HepG2 (cell line): Measurements from ENCODE around the gene LMCD1. TPM values are rescaled to one million over a fixed set of nuclear protein-coding genes. Genes with fewer than 3 reads are reported as not detected.

Experiments used
- ATAC-seq: fragments of 200-7000 bp; cut with Tn5 transposase; 3 replicates; pipeline ENCODE4 v1.9.1; 2020; ENCODE audit warnings: mild to moderate bottlenecking, moderate library complexity
- BruUV-seq: library from RNA; stranded (reverse); fragments of 400-500 nt; replicated peaks from 2 replicates; lab custom pipeline; 2021; lab: Mats Ljungman, UMichigan
- CTCF ChIA-PET: fragments of 300-600 bp; formaldehyde crosslinking; extraction: SDS; loops from one replicate; lab custom pipeline; 2021; ENCODE audit warnings: low total read pairs, inconsistent platforms, low intra/inter-chr PET ratio; lab: Yijun Ruan, JAX
- POLR2A ChIA-PET: fragments of 350-600 bp; sonication (Branson Sonifier 250); formaldehyde crosslinking; loops from one replicate; lab custom pipeline; 2020; ENCODE audit warnings: antibody characterized with exemption, inconsistent platforms; lab: Yijun Ruan, JAX
- DNase-seq: peaks from one replicate; pipeline ENCODE4 v3.0.0-alpha.2; 2015; ENCODE audit warnings: low spot score
- FAIRE-seq: peaks from 3 replicates; lab custom pipeline; 2011; peaks lifted over from hg19 to GRCh38; lab: Jason Lieb, UNC
- H2AFZ ChIP-seq: one replicate; pipeline ENCODE4 v1.6.1; 2011; ENCODE audit warnings: low read length, inconsistent platforms
- H3K27ac ChIP-seq: fragments of 300-600 bp; 3 replicates; pipeline ENCODE4 v1.8.0; 2011; ENCODE audit warnings: mixed run types, mild to moderate bottlenecking, mixed read lengths, low read length, inconsistent platforms; ENCODE audit not compliant: insufficient read depth; ENCODE audit errors: extremely low read length
- H3K27me3 ChIP-seq, 2 experiments: fragments of 200-600 bp in 1 of 2; 2 replicates in 1 of 2; 3 replicates in 1 of 2; pipeline versions ENCODE4 v1.6.0 to v1.8.0; 2011; ENCODE audit warnings: low read length in 2 of 2, mild to moderate bottlenecking in 2 of 2, moderate library complexity in 2 of 2, inconsistent platforms in 1 of 2; ENCODE audit not compliant: insufficient read depth in 2 of 2, control insufficient read depth in 1 of 2
- H3K36me3 ChIP-seq, 2 experiments: fragments of 200-600 bp in 1 of 2; replicated peaks in 1 of 2; 2 replicates in 1 of 2; 3 replicates in 1 of 2; pipeline versions ENCODE4 v1.5.1 to v1.8.0; 2011; ENCODE audit warnings: low read length in 2 of 2, inconsistent platforms in 1 of 2; ENCODE audit not compliant: insufficient read depth in 2 of 2, control insufficient read depth in 1 of 2
- H3K4me1 ChIP-seq: 2 replicates; pipeline ENCODE4 v1.5.1; 2012; ENCODE audit warnings: low read length, inconsistent platforms; ENCODE audit not compliant: insufficient read depth
- H3K4me2 ChIP-seq: 2 replicates; pipeline ENCODE4 v1.6.0; 2011; ENCODE audit warnings: low read depth, low read length, inconsistent platforms
- H3K4me3 ChIP-seq, 3 experiments: fragments of 200-600 bp in 1 of 3; sonication (generic), shearing (Covaris generic) in 1 of 3; replicated peaks in 1 of 3; 2 replicates each; pipeline ENCODE4 v1.5.1; 2011 to 2016; ENCODE audit warnings: low read length in 3 of 3, inconsistent platforms in 2 of 3, low read depth in 2 of 3, mild to moderate bottlenecking in 2 of 3, control low read depth in 1 of 3, mixed read lengths in 1 of 3; ENCODE audit not compliant: insufficient read depth in 1 of 3
- H3K79me2 ChIP-seq: one replicate; pipeline ENCODE4 v1.6.1; 2011; ENCODE audit warnings: low read length, inconsistent platforms; ENCODE audit not compliant: insufficient read depth
- H3K9ac ChIP-seq: 2 replicates; pipeline ENCODE4 v1.6.0; 2011; ENCODE audit warnings: mild to moderate bottlenecking, low read depth, low read length, inconsistent platforms; ENCODE audit not compliant: insufficient read depth
- H3K9me3 ChIP-seq: 2 replicates; pipeline ENCODE4 v1.5.1; 2012; ENCODE audit warnings: mild to moderate bottlenecking, low read length
- H4K20me1 ChIP-seq: 2 replicates; pipeline ENCODE4 v1.6.0; 2011; ENCODE audit warnings: inconsistent platforms, mild to moderate bottlenecking, low read length, moderate library complexity; ENCODE audit not compliant: insufficient read depth
- MZF1 ChIP-seq: sonication (generic); formaldehyde crosslinking; IDR thresholded peaks from 2 replicates; pipeline ENCODE4 v1.8.1; 2023; ENCODE audit warnings: mild to moderate bottlenecking, missing genetic modification reagents, borderline replicate concordance
- PHF5A ChIP-seq: IDR thresholded peaks from one replicate; pipeline ENCODE4 v1.6.1; 2018; ENCODE audit warnings: low read depth, missing genetic modification reagents; ENCODE audit not compliant: unreplicated experiment
- REXO4 ChIP-seq: sonication (generic); formaldehyde crosslinking; IDR thresholded peaks from 2 replicates; pipeline ENCODE4 v1.8.0; 2022; ENCODE audit warnings: missing genetic modification reagents, mild to moderate bottlenecking, borderline replicate concordance
- SRF ChIP-seq: IDR thresholded peaks from 2 replicates; pipeline ENCODE4 v1.6.1; 2011; ENCODE audit warnings: mild to moderate bottlenecking, low read depth, low read length, moderate library complexity
- TRIM24 ChIP-seq: sonication (generic); formaldehyde crosslinking; IDR thresholded peaks from 2 replicates; pipeline ENCODE4 v1.8.0; 2022; ENCODE audit warnings: mild to moderate bottlenecking, missing genetic modification reagents
- ZC3H13 ChIP-seq: sonication (generic); formaldehyde crosslinking; IDR thresholded peaks from 2 replicates; pipeline ENCODE4 v1.8.1; 2023; ENCODE audit warnings: mild to moderate bottlenecking, missing genetic modification reagents, moderate library complexity
- ZNF674 ChIP-seq: sonication (generic); formaldehyde crosslinking; IDR thresholded peaks from 2 replicates; pipeline ENCODE4 v1.5.0; 2020; ENCODE audit warnings: low read depth, mild to moderate bottlenecking, missing genetic modification reagents
- ZNF761 ChIP-seq: sonication (generic); formaldehyde crosslinking; conservative IDR thresholded peaks from 2 replicates; pipeline ENCODE4 v1.4.0; 2020; ENCODE audit warnings: mild to moderate bottlenecking, missing genetic modification reagents
- ZSCAN29 ChIP-seq: sonication (generic); formaldehyde crosslinking; conservative IDR thresholded peaks from 2 replicates; pipeline ENCODE4 v1.4.0; 2020; ENCODE audit warnings: mild to moderate bottlenecking, missing genetic modification reagents
- WGBS: methylation state at CpG from one replicate; pipeline ENCODE4 v1.1.6; 2017; ENCODE audit warnings: low lambda C conversion rate; 5-methylcytosine and 5-hydroxymethylcytosine counted together
- in situ Hi-C: cut with HindIII; loops from 2 replicates; pipeline ENCODE4 v1.10.0; 2017; ENCODE audit warnings: low pct_unique_long_range_greater_than_20kb; ENCODE audit not compliant: extremely low pct_ligation_motif_present
- intact Hi-C: fragments of 100-400 bp; cut with micrococcal nuclease; formaldehyde crosslinking; loops from one replicate; pipeline ENCODE4 v1.10.0; 2022; ENCODE audit not compliant: unreplicated experiment
- polyA plus RNA-seq, 8 experiments: library from polyadenylated mRNA; depleted of rRNA in 3 of 8; stranded (reverse) in 7 of 8; unstranded in 1 of 8; fragments of >200 nt; fragmentation: Illumina TruSeq in 4 of 8; extraction: Trizol in 4 of 8; gene quantifications; 2 replicates each; pipeline versions ENCODE4 v1.2.1 to v1.2.3, GENCODE V29; 2011 to 2016; ENCODE audit warnings: low read depth in 4 of 8, missing spikeins in 1 of 8, mixed read lengths in 1 of 8; ENCODE audit not compliant: insufficient read depth in 1 of 8
- total RNA-seq, 5 experiments: library from RNA; depleted of rRNA; stranded (reverse); fragments of >200 nt; fragmentation: Illumina TruSeq; extraction: Trizol; gene quantifications; 2 replicates each; pipeline ENCODE4 v1.2.3, GENCODE V29; 2016; ENCODE audit warnings: low read depth in 1 of 5
- TF ChIP-seq, protein P1 (sequence below): sonication (generic); formaldehyde crosslinking; IDR thresholded peaks from 2 replicates; pipeline ENCODE4 v1.5.1; 2020; ENCODE audit warnings: missing genetic modification reagents, mild to moderate bottlenecking, borderline replicate concordance
- TF ChIP-seq, protein P2 (sequence below): sonication (generic); formaldehyde crosslinking; IDR thresholded peaks from 2 replicates; pipeline ENCODE4 v1.4.0; 2020; ENCODE audit warnings: missing genetic modification reagents, borderline replicate concordance
- TF ChIP-seq, protein P3 (sequence below): IDR thresholded peaks from 2 replicates; pipeline ENCODE4 v1.6.1; 2012; ENCODE audit warnings: low read depth, low read length, improper control_type of control experiment
- TF ChIP-seq, protein P4 (sequence below): sonication (generic); formaldehyde crosslinking; IDR thresholded peaks from 2 replicates; pipeline ENCODE4 v1.4.0; 2020; ENCODE audit warnings: mild to moderate bottlenecking, missing genetic modification reagents

LMCD1 gene
- total and polyA plus RNA-seq, 2 of the 13 experiments (the other 11 are each of a cell fraction or from before 2014, with no cell fraction given): 6.2 to 7.1 TPM

DNA sequence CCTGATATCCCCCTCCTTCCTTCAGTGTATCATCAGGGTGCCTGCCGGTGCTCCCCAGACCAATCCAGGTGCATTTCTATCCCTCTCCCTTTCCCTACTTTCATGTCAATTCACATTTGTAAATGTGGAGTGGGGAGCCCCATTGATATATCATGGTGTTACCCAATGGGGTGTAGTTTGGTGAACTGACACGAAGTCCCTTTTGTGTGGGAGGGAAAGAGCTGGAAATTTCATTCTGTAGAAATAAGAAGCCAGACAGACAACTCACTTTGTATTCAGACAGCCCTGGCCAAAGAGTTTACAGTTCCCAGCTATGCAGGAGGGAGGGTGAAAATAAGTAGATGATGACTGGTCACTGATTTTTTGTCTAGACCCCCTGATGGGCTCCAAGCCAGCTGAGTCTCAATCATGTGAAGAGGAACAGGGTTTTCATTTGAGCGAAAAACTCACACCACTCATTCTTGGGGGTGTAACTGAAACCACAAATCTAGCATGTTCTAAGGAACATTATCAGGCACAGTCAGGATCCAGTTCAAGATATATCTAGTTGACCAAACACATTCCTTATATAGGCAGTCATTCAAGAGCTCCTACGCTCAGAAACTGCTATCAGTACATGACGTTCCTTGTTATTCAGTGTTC, 58.9 kb downstream of the LMCD1 start:
- ATAC-seq: no peak
- TF ChIP-seq ZNF761 (no peak), PHF5A (CRISPR knock-in tag) (no peak), ZC3H13 (CRISPR knock-in tag) (no peak), TRIM24 (CRISPR knock-in tag) (no peak), MZF1 (CRISPR knock-in tag) (no peak), REXO4 (CRISPR knock-in tag) (no peak), ZNF674 (CRISPR knock-in tag) (no peak), ZSCAN29 (CRISPR knock-in tag) (no peak), SRF (no peak)
- TF ChIP-seq, protein P1, sequence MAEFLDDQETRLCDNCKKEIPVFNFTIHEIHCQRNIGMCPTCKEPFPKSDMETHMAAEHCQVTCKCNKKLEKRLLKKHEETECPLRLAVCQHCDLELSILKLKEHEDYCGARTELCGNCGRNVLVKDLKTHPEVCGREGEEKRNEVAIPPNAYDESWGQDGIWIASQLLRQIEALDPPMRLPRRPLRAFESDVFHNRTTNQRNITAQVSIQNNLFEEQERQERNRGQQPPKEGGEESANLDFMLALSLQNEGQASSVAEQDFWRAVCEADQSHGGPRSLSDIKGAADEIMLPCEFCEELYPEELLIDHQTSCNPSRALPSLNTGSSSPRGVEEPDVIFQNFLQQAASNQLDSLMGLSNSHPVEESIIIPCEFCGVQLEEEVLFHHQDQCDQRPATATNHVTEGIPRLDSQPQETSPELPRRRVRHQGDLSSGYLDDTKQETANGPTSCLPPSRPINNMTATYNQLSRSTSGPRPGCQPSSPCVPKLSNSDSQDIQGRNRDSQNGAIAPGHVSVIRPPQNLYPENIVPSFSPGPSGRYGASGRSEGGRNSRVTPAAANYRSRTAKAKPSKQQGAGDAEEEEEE: no peak
- TF ChIP-seq, protein P2, sequence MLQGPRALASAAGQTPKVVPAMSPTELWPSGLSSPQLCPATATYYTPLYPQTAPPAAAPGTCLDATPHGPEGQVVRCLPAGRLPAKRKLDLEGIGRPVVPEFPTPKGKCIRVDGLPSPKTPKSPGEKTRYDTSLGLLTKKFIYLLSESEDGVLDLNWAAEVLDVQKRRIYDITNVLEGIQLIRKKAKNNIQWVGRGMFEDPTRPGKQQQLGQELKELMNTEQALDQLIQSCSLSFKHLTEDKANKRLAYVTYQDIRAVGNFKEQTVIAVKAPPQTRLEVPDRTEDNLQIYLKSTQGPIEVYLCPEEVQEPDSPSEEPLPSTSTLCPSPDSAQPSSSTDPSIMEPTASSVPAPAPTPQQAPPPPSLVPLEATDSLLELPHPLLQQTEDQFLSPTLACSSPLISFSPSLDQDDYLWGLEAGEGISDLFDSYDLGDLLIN (CRISPR knock-in tag): no peak
- TF ChIP-seq, protein P3, sequence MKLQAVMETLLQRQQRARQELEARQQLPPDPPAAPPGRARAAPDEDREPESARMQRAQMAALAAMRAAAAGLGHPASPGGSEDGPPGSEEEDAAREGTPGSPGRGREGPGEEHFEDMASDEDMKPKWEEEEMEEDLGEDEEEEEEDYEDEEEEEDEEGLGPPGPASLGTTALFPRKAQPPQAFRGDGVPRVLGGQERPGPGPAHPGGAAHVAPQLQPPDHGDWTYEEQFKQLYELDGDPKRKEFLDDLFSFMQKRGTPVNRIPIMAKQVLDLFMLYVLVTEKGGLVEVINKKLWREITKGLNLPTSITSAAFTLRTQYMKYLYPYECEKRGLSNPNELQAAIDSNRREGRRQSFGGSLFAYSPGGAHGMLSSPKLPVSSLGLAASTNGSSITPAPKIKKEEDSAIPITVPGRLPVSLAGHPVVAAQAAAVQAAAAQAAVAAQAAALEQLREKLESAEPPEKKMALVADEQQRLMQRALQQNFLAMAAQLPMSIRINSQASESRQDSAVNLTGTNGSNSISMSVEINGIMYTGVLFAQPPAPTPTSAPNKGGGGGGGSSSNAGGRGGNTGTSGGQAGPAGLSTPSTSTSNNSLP: no peak
- TF ChIP-seq, protein P4, sequence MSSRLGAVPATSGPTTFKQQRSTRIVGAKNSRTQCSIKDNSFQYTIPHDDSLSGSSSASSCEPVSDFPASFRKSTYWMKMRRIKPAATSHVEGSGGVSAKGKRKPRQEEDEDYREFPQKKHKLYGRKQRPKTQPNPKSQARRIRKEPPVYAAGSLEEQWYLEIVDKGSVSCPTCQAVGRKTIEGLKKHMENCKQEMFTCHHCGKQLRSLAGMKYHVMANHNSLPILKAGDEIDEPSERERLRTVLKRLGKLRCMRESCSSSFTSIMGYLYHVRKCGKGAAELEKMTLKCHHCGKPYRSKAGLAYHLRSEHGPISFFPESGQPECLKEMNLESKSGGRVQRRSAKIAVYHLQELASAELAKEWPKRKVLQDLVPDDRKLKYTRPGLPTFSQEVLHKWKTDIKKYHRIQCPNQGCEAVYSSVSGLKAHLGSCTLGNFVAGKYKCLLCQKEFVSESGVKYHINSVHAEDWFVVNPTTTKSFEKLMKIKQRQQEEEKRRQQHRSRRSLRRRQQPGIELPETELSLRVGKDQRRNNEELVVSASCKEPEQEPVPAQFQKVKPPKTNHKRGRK (CRISPR knock-in tag): no peak
- no peak overlapping the region for H3K9ac ChIP-seq
- no peak overlapping the region for H3K4me2 ChIP-seq
- DNase-seq: no peak
- POLR2A ChIA-PET: no interaction called here
- no peak overlapping the region for H3K4me3 ChIP-seq
- H3K4me1 ChIP-seq: no peaks in the 10 kb centered on the region
- FAIRE-seq: no peak
- no peaks in the 10 kb centered on the region for H3K79me2 ChIP-seq
- no peaks in the 10 kb centered on the region for H4K20me1 ChIP-seq
- H2AFZ ChIP-seq: no peak overlapping the region
- H3K9me3 ChIP-seq: no peaks in the 10 kb centered on the region
- H3K36me3 ChIP-seq: no peaks in the 10 kb centered on the region
- H3K27ac ChIP-seq: no peak overlapping the region
- intact Hi-C loops (no loop called here), in situ Hi-C loops (no loop called here)
- BruUV-seq: no TSS peak
- CTCF ChIA-PET: no interaction called here
- H3K27me3 ChIP-seq: no peaks in the 10 kb centered on the region
- WGBS: 93% methylated on average over 5 of the region's 5 CpGs
